GM19239 (cell line): ENCODE measurements around the gene CNNM3.
A peak's percentile ranks its signal among the peaks of the same experiment; 100 is the strongest.
"Not testable (repeated sequence)": the region's sequence is repeated elsewhere in the genome, so short reads cannot be mapped to it uniquely, and the experiment has no call there.

Experiments
- DNase-seq: peaks from one replicate; pipeline ENCODE4 v3.0.0; 2011; ENCODE audit warnings: low spot score; ENCODE audit not compliant: insufficient read length
- FAIRE-seq: peaks from 2 replicates; lab custom pipeline; 2011; peaks lifted over from hg19 to GRCh38; lab: Jason Lieb, UNC

Gene CNNM3

GRCh38 chr2:96816127-96816835 lies at the start of gene CNNM3:
Gene CNNM3, plus strand, starts transcription at chr2:96816268. Its CDS starts 10 bp downstream, at chr2:96816278.
- FAIRE-seq, result peak; percentile 74
- peak; percentile 99 for DNase-seq

- FAIRE-seq, result no peak
Measured at GRCh38 chr2:96767135-96767871, 48.8 kb upstream of the CNNM3 start.

GRCh38 chr2:96768083-96768561 lies 47.9 kb upstream of the CNNM3 start:
- FAIRE-seq (peak; percentile 51), DNase-seq (no peak)

More at GRCh38 chr2:96767135-96767871, 48.8 kb upstream of the CNNM3 start:
- DNase-seq, result no peak

GRCh38 chr2:96769814-96770213 lies 46.3 kb upstream of the CNNM3 start:
- DNase-seq, result no peak
- no peak for FAIRE-seq

GRCh38 chr2:96770442-96771202 lies 45.4 kb upstream of the CNNM3 start:
- FAIRE-seq (no peak), DNase-seq (no peak)

- FAIRE-seq (no peak), DNase-seq (no peak)
Measured at GRCh38 chr2:96771796-96772618, 44.1 kb upstream of the CNNM3 start.

- peak; percentile 98 for FAIRE-seq
- no peak for DNase-seq
Measured at GRCh38 chr2:96772903-96773671, 43.0 kb upstream of the CNNM3 start.

GRCh38 chr2:96773922-96774321 lies 42.1 kb upstream of the CNNM3 start:
- DNase-seq (no peak), FAIRE-seq (peak; percentile 92)

GRCh38 chr2:96775160-96775559 lies 40.9 kb upstream of the CNNM3 start:
- FAIRE-seq (peak; percentile 47), DNase-seq (no peak)

- no peak for FAIRE-seq
- no peak for DNase-seq
Measured at GRCh38 chr2:96783388-96783787, 32.7 kb upstream of the CNNM3 start.

GRCh38 chr2:96787411-96787810 lies 28.7 kb upstream of the CNNM3 start:
- DNase-seq (no peak), FAIRE-seq (no peak)

GRCh38 chr2:96788442-96789244 lies 27.4 kb upstream of the CNNM3 start:
- DNase-seq (no peak), FAIRE-seq (no peak)

- FAIRE-seq (no peak), DNase-seq (no peak)
Measured at GRCh38 chr2:96789245-96789617, 26.8 kb upstream of the CNNM3 start.

- FAIRE-seq (no peak), DNase-seq (no peak)
Measured at GRCh38 chr2:96792772-96793749, 23.0 kb upstream of the CNNM3 start.

- FAIRE-seq, result no peak
- no peak for DNase-seq
Measured at GRCh38 chr2:96795076-96795475, 21.0 kb upstream of the CNNM3 start.

- not testable (repeated sequence) for DNase-seq, FAIRE-seq
Measured at GRCh38 chr2:96796497-96796896, 19.6 kb upstream of the CNNM3 start.

- FAIRE-seq (no peak), DNase-seq (no peak)
Measured at GRCh38 chr2:96797066-96797625, 18.9 kb upstream of the CNNM3 start.
